HL-60 (cell line): ENCODE measurements around the gene DHRS7B.

Experiments
- CTCF ChIP-seq: IDR thresholded peaks from one replicate; pipeline ENCODE4 v1.5.1; 2011; ENCODE audit warnings: low read length, control low read depth, inconsistent platforms; ENCODE audit not compliant: insufficient read depth
- GABPA ChIP-seq: IDR thresholded peaks from 2 replicates; pipeline ENCODE4 v1.6.1; 2012; ENCODE audit warnings: low read depth
- POLR2AphosphoS5 ChIP-seq: IDR thresholded peaks from 2 replicates; pipeline ENCODE4 v1.6.1; 2012; ENCODE audit warnings: low read depth
- REST ChIP-seq: IDR thresholded peaks from 2 replicates; pipeline ENCODE4 v1.6.1; 2012; ENCODE audit warnings: low read depth; ENCODE audit not compliant: insufficient replicate concordance
- SPI1 ChIP-seq: IDR thresholded peaks from 2 replicates; pipeline ENCODE4 v1.6.1; 2012; ENCODE audit warnings: low read depth, mild to moderate bottlenecking, borderline replicate concordance

- TF ChIP-seq CTCF (no peak), POLR2AphosphoS5 (no peak; the same call in 1 of the 2 replicates), GABPA (no peak), REST (no peak), SPI1 (no peak)
Measured at GRCh38 chr17:21231533-21231932, 104.8 kb downstream of the DHRS7B start.
